Left hindlimb (tissue), 1 donor: ENCODE measurements around the gene PLEKHM3.

ENCODE experiments used
- DNase-seq: peaks from one replicate; pipeline ENCODE4 v3.0.0-alpha.2; 2018

Gene PLEKHM3, protein sequence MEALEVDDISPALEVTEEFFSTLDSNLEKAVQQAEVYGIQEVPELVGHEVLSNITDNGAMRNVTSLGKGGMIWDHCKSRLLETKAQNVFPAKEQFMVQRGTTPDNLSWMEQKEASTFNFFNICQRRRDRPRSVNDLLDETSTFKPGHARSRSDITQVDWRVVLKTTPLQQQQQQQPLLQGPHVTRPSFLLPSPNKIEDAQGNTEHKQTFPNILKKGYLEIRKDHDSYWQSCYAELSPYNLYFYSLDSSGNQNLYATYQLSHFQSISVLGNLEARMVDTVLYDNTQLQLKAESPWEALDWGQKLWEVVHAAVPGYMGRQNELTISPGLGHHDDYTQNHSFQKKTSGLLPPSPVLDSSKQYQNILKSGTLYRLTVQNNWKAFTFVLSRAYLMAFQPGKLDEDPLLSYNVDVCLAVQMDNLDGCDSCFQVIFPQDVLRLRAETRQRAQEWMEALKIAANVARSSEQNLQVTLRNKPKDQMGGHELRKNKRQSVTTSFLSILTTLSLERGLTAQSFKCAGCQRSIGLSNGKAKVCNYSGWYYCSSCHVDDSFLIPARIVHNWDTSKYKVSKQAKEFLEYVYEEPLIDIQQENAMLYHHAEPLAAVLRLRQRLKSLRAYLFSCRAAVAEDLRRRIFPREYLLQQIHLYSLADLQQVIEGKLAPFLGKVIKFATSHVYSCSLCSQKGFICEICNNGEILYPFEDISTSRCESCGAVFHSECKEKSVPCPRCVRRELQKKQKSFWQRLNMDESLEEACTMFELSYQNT

DNA sequence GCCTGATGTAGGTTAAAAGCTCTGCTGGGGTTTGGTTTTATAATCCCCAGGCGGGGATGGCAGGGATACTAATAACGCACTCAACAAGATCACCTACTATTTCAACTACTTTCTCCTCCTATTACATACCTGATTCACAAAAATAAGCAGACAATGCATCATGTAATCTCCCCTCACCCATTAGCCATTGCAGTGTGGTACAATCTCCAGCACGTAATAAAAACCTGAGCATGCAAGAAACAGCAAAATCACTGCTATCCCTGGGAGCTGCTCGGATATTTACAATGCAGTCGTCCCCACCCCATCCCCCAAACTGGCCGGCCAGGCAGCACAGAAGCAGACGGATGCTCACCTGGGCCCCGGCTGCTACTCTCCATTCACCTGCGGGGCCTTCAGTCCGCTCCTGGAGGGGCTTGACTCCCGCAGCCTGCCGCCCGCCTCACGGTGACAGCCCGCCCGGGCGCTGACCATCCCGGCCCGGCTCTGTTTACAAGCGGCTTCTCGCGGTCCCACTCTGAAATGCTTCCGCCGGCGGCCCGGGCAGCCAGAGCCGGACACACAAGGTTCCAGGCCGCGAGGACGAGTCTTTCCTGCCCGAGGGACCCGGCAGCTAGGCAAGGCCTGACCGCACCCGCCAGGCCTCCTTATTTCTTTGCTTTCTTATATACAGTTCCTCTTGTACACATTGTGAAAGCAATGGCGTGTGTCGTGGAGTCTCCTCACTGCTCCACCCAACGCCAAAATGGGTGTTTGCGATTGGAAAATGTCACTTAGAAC lies at the start of gene PLEKHM3:
Gene PLEKHM3 (minus strand): TSS at position 491 of the 777 bp plus-strand sequence. CDS start 23,888 bp downstream, outside the sequence.
- peak; percentile 91 for DNase-seq

DNA sequence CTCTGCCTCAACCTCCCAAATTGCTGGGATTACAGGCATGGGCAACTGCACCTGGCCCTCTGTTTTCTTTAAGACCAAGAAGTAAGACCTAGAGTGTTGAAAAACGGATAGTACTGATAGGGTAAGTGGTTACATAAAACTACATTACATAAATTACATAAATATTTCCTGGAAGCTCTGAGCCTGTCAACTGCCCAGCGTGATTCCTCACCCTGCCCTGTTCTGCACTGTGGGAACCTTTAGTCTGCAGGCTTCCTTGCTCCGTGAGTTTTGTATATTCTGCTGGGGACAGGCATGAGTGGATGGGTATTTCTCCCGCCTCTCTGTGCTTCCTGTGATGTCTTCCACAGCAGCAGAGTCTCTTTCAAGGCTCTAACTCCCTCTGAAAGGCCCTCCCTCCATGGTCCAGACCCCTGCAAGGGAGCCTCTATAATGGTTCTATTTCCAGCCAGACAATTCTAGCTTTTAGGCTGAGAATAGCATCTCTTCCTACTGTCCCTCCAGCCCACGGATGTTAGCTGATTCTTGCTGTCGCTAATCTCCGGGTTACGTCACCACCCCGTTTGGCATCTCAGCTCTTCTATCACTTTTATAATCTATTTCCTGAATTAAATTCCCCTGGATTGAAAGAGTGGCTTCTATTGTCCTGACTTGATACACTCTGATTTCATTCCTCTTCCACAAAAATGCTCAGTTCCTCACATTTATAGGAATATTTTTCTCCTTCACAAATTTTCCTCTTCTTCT lies 49.5 kb upstream of the PLEKHM3 start:
- DNase-seq: no peak

DNA sequence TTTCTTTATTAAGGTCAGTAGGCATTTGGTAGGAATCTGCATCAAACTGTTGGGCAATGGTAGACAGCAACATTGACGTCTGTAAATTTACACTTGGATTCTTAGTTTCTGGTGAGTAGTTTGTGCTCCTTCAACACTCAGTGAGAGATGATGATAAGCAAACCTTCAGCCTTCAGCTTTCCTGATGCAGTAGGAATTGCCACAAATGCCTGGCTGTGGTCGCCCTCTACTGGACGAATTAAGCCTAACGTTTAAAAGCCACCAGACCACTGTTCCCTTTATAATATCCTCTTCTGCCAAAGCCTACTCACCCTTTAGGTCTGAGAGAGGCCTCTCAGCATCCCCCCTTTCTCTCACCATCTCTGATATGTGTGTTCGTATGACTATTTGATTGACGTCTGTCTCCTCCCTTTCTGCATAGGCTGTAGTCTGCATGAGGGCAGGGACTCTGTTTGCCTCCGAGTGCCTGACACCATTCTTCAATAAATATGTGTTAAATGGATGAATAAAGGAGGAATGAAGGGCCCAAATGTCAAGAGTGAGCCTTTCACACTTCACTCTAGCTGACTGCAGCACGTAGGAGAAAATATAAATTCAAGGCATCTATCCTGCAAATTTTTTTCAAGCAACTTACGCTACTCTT lies 47.0 kb upstream of the PLEKHM3 start:
- DNase-seq: peak; percentile 69

GRCh38 chr2:208069186-208069585 lies 43.9 kb upstream of the PLEKHM3 start:
- DNase-seq: no peak

- DNase-seq: no peak
These were observed 40.7 kb upstream of the PLEKHM3 start for GRCh38 chr2:208066016-208066415.

DNA sequence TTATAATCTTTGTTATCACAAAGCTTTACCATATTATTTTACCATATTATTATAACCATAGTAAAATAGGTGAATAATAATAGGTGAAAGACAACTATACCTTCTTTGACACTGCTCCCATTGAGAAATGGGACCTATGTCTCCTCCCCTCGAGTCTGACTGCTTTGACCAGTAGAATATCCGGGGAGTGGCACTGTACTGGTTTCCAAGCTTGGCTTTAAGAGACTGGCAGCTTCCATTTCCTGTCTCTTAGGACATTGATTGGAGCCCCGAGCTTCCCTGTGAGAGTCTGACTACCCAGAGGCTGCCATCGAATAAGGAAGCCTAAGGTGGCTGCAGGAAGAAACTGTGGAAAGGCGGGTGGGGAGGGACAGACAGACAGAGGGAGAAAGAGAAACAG lies 40.1 kb upstream of the PLEKHM3 start:
- DNase-seq: no peak

DNA sequence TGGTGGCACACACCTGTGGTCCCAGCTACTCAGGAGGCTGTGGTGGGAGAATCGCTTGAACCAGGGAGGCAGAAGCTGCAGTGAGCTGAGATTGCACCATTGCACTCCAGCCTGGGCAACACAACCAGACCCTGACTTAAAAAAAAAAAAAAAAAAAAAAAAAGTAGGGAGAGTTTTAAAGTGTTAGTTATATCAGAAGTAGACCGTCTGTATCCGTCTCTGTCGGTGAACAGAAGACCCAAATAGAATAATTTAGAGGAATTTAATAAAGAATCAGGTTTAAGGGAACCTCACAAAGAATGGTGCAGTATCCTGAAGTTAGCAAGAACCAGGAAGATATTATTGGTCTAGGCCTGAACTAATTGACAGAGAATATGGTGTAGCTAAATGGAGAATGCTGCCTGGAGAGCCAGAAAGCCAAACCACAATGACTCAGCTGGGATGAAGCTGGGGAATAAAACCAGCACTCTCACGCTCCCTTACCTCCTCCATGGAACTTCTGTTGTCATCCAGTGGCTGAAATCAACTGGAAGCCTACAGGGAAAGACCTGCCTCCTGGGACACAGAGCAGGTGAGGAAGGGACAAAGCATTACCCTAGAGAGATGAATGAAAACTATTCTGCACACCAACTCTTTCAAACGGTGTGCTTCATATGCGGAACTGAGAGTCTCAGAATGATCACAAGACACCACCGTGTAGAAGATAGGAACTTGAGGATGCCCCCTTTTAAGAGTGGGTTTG lies 39.1 kb upstream of the PLEKHM3 start:
- DNase-seq: no peak

GRCh38 chr2:208062961-208063360 lies 37.6 kb upstream of the PLEKHM3 start:
- no peak for DNase-seq

DNA sequence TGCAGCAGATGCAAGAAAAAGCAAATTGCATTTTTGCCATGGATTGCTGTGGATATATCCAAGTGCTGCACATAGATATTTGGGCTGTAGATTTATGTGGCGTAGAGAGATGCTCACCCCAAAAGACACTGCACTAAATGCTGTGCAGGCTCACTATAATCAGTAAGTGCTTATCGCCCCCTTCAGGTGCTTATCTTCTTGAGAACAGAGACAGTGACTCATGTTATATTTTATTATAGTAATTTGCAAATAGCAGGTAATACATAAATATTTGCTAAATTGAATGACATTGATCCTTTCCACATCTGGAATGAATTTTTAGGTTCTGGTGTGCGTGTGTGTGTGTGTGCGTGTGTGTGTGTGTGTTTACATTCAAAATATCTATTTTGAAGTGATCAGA lies 36.8 kb upstream of the PLEKHM3 start:
- DNase-seq: no peak

- no peak for DNase-seq
These were observed 31.8 kb upstream of the PLEKHM3 start for GRCh38 chr2:208057108-208057507.

- DNase-seq: no peak
These were observed 24.1 kb upstream of the PLEKHM3 start for GRCh38 chr2:208049441-208049840.

GRCh38 chr2:208049006-208049405 lies 23.7 kb upstream of the PLEKHM3 start:
- DNase-seq: no peak

GRCh38 chr2:208047840-208048239 lies 22.5 kb upstream of the PLEKHM3 start:
- DNase-seq: no peak

- no peak for DNase-seq
These were observed 21.4 kb upstream of the PLEKHM3 start for GRCh38 chr2:208046686-208047085.

DNA sequence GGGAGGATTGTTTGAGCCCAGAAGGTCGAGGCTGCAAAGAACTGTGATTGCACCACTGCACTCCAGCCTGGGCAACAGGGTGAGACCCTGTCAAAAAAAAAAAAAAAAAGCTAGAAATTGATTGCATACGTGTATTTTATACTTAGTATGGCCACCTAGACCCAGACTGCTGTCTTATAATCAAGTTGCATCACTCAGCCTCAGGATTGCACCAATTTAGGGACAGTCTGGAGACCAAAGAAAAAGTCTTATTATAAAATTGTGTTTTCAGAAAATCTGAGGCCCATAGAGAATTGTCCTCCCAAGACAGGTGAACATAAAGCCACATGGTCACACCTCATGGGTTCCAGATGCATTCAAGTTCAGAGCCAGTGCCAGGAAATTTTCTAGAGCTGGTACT lies 17.1 kb upstream of the PLEKHM3 start:
- no peak for DNase-seq

- no peak for DNase-seq
These were observed 16.7 kb upstream of the PLEKHM3 start for GRCh38 chr2:208042041-208042440.

DNA sequence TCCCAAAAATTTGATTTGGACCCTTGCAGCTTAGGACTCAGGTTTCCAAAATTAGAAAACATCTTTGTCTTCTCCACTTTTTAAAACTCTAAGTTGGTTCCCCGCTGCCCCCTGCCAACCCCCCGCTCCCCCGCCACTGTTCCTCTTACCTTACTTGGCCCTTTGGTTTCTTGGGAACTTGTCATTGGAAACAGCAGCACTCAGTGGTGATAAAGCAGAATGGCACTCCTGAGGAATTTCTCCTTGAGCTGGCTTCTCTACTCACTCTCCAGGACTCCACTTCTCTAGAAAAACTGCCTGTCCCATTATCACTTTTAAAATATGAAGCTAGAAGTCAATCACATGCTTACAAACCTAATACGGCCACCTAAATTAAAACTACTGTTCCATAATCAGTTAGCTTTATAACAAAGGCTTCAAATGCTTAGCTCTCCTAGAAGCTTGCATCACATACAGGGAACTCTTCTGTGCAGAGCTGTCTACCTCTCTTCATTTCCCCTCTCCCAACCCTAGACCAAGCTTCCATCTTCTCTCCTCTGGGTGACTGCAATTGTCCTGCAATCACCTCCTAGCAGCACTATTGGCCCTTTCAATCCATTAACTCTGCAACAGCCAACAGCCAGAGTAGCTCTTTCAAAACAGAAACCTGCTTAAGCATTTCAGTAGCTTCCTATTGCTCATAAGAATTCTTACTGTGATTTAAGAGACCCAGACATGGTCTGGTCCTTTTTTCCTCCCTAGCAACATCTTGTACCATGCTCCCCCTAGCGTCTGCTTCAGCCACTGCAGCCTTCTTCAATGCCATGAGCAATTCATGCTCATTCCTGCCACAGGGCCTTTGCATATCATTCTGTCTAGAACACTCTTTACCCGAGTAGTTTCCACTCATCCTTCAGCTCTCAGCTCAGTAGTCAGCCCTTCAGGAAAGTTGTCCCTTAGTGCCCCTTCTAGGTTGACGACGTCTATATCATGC lies 15.2 kb upstream of the PLEKHM3 start:
- no peak for DNase-seq

GRCh38 chr2:208039376-208040110 lies 14.2 kb upstream of the PLEKHM3 start:
- no peak for DNase-seq
